ENCODE data around the gene ALDOA. TPM values are rescaled to one million over a fixed set of nuclear protein-coding genes. Genes with fewer than 3 reads are reported as not detected.
"Not testable (repeated sequence)": the region's sequence is repeated elsewhere in the genome, so short reads cannot be mapped to it uniquely, and the experiment has no call there.

ALDOA gene
- total RNA-seq, 2 donors from 2014 or later: 1,789 to 1,983 TPM

DNA sequence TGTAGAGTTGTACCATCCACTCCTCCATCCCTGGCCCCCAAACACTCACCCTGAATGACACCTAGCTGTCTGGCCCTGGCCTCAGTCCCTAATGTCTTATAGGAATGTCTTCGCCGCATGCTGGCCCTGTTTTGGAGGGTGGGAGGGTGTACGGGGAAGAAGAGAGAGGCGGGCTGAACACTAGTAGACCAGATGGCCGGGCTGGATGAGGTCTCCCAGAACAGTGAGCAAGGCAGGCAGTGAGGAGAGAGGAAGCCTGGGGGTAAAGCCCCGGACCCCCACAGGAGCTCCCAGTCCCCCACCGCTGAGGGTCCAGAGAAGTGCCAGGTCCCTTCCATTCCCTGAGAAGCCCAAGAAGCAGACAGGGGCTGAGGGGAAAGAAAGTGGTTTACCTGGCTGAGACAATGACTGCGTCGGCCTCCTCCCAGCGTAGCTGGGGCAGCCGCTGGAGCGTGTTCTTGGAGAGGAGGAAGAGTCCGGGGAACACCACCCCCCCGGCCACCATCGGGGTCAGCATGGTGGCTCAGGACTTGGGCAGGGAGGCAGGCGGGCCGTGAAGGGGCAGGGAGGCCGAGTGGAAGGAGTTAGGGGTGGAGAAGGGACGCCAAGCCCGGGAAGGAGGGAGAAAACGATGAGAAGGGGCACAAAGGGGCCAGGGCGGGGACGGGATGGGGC, 35.4 kb upstream of the ALDOA start:
- ATAC-seq (no peak), DNase-seq (ENCODE audit: low spot score) (peak; percentile 55)
- no peaks in the 10 kb centered on the region for H3K9me3 Mint-ChIP-seq
- no peaks in the 10 kb centered on the region for H3K36me3 Mint-ChIP-seq
- peak overlapping the region; percentile 15 for H3K4me3 Mint-ChIP-seq
- peaks cover 37 to 41% of the 10 kb centered on the region in 2 donors for H3K27me3 Mint-ChIP-seq
- peaks cover 4 to 8% of the 10 kb centered on the region in 2 donors for H3K4me1 Mint-ChIP-seq (ENCODE audit: low read depth in 2 of 2)
- no peak overlapping the region for H3K27ac Mint-ChIP-seq

DNA sequence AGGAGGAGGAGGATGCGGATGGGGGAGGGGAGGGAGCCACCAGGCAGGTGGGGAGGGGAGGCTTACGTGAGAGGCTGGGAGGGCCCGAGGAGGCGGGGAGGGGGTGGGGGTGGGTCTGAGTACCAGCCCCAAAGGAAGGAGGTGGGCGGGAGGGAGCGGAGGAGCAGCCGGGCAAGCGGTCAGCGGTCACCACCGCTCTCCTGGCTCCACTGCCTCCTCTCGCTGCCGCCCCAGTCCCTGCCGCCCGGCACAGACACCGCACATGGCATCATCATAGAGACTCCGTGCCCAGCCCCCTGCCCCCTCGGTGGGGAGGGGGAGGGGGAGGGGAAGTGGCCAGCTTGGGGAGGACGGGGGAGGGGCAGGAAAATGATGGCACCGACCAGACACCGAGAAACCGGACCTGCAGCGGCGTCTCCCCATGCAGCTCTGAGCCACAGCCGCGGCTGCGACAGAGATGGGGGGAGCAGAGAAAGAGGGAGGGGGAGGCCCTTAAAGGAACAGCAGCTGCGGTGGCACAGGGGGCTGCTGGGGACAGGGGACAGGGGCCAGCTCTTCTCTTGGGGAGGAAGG, 34.6 kb upstream of the ALDOA start, which contains the start of gene TLCD3B:
Gene TLCD3B (minus strand): TSS at position 431 of the 573 bp plus-strand sequence. CDS start 744 bp downstream, outside the sequence.
- DNase-seq (ENCODE audit: low spot score) (peak; percentile 49), ATAC-seq (no peak)
- H3K27ac Mint-ChIP-seq: no peak within 1 kb of the TSS
- peak within 1 kb of the TSS; percentile 43 for H3K4me3 Mint-ChIP-seq
- H3K9me3 Mint-ChIP-seq: no peaks in the 10 kb centered on the region
- H3K27me3 Mint-ChIP-seq: peaks cover 37 to 45% of the 10 kb centered on the region in 2 donors
- H3K4me1 Mint-ChIP-seq (ENCODE audit: low read depth in 2 of 2): peaks cover 4 to 12% of the 10 kb centered on the region in 2 donors
- H3K36me3 Mint-ChIP-seq: no peaks in the 10 kb centered on the region

DNA sequence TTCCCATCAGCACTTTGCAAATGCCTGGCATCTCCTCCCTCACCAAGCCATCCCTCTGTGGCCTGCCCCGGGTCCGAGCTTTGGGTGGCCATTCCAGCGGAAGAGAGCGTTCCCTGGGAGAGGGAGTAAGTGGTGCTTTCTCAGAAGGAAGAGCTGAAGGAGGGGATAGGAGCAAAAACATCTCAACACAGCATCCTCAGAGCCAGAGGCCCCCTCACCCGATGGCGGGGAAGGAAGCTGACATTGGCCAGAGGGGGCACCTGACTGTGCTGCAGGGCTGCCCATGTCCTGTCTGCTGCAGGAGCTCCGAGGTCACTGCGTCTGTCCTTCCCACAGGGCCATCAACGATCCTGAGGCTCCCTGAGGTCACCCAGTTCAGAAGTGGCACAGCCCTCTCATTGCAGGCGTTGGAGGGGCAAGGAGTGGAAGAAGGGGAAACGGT, 34.1 kb upstream of the ALDOA start:
- Mint-ChIP-seq H3K9me3 (no peaks in the 10 kb centered on the region), H3K4me3 (no peak overlapping the region), H3K36me3 (no peaks in the 10 kb centered on the region), H3K4me1 (ENCODE audit: low read depth in 2 of 2) (peaks cover 4 to 12% of the 10 kb centered on the region in 2 donors), H3K27me3 (peaks cover 37 to 45% of the 10 kb centered on the region in 2 donors), H3K27ac (no peak overlapping the region)
- ATAC-seq (no peak), DNase-seq (ENCODE audit: low spot score) (peak; percentile 39)

DNA sequence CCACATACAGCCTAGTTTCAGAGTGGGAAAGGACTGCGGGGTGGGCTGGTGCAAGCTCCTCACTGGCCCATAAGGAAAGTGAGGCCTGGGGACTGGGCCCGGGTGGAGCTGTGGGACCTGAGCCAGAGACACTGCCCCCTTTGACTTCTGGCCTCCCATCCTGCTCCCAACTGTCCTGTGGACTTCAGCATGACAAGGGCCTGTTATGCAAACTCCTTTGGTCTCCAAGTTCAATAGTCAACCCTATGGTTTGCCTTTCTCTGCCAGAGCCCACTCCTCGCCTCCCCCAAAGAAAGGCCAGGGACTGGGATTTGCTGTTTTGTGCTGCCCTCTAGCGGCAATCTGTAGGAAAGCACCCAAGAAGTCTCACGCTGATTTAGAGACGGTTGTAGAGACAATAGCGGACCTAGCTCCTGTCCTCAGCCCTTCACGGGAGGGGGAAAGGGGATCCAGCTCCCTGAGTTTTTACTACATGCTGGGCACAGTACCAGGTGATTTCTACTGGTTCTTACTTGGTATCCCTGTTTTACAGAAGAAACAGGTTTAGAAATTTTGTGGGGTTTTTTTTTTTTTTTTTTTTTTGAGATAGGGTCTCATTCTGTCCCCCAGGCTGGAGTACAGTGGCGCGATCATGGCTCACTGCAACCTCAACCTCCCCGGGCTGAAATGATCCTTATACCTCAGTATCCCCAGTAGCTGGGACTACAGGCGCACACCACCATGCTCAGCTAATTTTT, 33.3 kb upstream of the ALDOA start:
- Mint-ChIP-seq H3K4me1 (ENCODE audit: low read depth in 2 of 2) (peaks cover 4 to 12% of the 10 kb centered on the region in 2 donors), H3K27me3 (peaks cover 29 to 38% of the 10 kb centered on the region in 2 donors), H3K36me3 (no peaks in the 10 kb centered on the region), H3K4me3 (peak overlapping the region; percentile 43), H3K9me3 (no peaks in the 10 kb centered on the region), H3K27ac (no peak overlapping the region)
- peak; percentile 42 to 56 for ATAC-seq
- DNase-seq (ENCODE audit: low spot score): peak; percentile 64

DNA sequence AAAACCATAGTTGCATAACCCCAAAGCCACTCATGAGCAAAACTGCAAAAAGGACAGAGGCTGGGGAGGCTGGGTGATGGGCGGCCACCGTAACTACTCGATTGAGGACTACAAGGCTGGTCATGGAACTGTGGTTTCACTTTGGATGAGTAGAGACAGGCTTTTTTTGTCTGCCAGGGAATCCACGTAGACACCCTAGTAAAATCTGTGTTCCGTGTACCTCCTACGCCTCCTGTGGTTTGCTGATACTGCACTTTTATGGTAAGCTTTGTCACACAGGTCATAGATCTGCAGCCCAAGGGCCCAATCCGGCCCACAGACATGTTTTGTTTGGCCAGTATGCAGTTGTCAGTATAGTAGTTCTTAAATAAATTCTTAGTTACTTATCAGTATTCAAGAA, 32.3 kb upstream of the ALDOA start:
- DNase-seq (ENCODE audit: low spot score) (peak; percentile 13), ATAC-seq (no peak)
- H3K27me3 Mint-ChIP-seq: peaks cover 19 to 29% of the 10 kb centered on the region in 2 donors
- no peak overlapping the region for H3K27ac Mint-ChIP-seq
- no peaks in the 10 kb centered on the region for H3K36me3 Mint-ChIP-seq
- no peak overlapping the region for H3K4me3 Mint-ChIP-seq
- H3K4me1 Mint-ChIP-seq (ENCODE audit: low read depth in 2 of 2): peaks cover 4 to 9% of the 10 kb centered on the region in 2 donors
- H3K9me3 Mint-ChIP-seq: no peaks in the 10 kb centered on the region

DNA sequence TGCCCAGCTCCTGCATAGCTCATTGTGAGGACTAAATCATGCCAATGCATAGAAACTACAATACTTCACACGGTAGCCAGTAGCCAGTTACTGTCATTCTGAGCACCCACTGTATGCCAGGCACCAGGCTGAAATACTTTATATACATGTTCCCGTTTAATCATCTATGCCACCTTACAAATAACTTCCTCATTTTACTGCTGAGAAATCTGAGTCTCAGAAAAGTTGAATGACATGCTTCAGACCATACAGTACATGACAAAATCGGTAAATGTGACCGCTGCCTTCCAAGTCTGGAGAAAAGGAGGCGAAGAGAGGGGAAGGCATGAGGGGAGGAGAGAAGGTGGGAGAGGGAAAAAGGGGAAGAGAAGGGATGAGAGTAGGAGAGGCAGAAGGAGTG, 25.3 kb upstream of the ALDOA start:
- DNase-seq (ENCODE audit: low spot score) (no peak), ATAC-seq (no peak)
- Mint-ChIP-seq H3K9me3 (no peaks in the 10 kb centered on the region), H3K4me1 (ENCODE audit: low read depth in 2 of 2) (peaks cover 3 to 6% of the 10 kb centered on the region in 2 donors), H3K27me3 (peaks cover 0 to 3% of the 10 kb centered on the region in 2 donors), H3K27ac (no peak overlapping the region), H3K4me3 (no peak overlapping the region), H3K36me3 (no peaks in the 10 kb centered on the region)

DNA sequence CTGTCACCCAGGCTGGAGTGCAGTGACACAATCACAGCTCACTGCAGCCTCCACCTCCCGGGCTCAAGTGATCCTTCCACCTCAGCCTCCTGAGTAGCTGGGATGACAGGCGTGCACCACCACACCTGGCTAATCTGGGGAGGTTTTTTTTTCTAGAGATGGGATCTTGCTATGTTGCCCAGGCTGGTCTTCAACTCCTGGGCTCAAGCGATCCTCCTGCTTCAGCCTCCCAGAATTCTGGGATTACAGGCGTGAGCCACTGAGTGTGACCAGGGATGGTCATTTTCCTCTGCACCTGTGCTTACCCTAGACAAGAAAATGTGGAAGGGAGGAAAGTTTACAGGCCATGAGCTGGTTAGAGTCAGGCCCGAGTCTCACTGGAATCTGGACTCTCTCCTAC, 24.9 kb upstream of the ALDOA start:
- DNase-seq (ENCODE audit: low spot score); H3K9me3 Mint-ChIP-seq; H3K36me3 Mint-ChIP-seq; H3K27ac Mint-ChIP-seq; H3K4me1 Mint-ChIP-seq (ENCODE audit: low read depth in 2 of 2); H3K4me3 Mint-ChIP-seq; H3K27me3 Mint-ChIP-seq; ATAC-seq: not testable (repeated sequence)

DNA sequence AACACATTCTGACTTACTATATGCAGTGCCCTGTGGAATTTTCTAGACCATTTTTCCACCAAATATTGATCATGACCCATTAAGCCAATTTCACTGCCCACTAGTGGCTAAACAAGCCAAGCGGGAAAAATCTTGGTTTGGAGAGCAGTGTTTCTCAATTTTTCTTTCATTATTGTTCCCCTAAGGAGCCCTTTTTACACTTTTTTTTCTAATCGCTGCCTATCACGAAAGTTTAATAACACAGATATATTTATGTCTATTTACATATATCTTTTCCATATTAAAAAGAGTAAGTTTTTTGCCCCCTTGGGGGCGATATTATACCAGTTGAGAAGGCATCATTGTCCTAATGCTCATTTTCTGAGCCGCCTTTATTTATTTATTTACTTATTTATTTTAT, 23.7 kb upstream of the ALDOA start:
- no peaks in the 10 kb centered on the region for H3K36me3 Mint-ChIP-seq
- DNase-seq (ENCODE audit: low spot score) (no peak), ATAC-seq (no peak)
- H3K27me3 Mint-ChIP-seq: no peaks in the 10 kb centered on the region
- peaks cover 6 to 7% of the 10 kb centered on the region in 2 donors for H3K4me1 Mint-ChIP-seq (ENCODE audit: low read depth in 2 of 2)
- H3K27ac Mint-ChIP-seq: no peak overlapping the region
- H3K9me3 Mint-ChIP-seq: no peaks in the 10 kb centered on the region
- no peak overlapping the region for H3K4me3 Mint-ChIP-seq

DNA sequence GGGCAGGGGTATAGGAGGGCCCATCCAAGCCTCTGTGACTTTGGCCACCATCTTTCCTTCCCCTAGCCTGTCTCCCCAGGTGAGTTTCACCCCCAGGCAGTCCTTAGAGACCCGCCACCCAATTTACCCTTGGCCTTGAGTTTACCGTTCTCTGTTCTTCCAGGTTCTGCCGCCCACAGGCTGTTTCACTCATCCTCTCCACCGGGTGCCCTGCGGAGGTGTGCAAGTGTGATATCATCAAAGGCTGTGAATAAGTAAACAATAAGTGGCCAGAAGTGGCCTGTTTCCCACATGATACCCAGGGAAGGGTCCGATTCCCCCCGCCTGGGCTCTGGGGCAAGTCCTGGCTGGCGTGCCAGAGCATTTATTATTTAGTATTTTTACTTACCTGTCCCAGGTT, 19.4 kb upstream of the ALDOA start:
- Mint-ChIP-seq H3K27ac (no peak overlapping the region), H3K4me1 (ENCODE audit: low read depth in 2 of 2) (peaks cover 9 to 13% of the 10 kb centered on the region in 2 donors), H3K36me3 (no peaks in the 10 kb centered on the region), H3K4me3 (no peak overlapping the region), H3K27me3 (no peaks in the 10 kb centered on the region), H3K9me3 (no peaks in the 10 kb centered on the region)
- DNase-seq (ENCODE audit: low spot score) (no peak), ATAC-seq (peak in 1 of 2 donors; percentile 33)

DNA sequence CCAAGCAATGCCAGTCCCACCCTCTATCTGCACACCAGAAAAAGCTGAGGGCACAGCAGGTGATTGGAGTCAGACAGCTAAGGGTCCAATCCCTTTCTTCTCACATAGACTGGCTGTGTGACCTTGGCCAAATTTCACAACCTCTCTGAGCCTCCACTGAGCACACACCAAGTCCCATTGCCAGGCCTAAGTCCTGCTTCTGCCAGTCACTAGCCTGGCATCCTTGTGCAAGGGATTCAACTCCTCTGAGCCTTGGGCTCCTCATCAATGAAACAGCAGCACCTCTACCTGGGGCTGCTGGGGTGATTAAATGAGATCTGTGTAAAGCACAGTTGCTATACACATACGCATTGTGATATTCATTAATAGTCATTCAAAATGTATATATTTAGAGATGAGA, 19.0 kb upstream of the ALDOA start:
- no peaks in the 10 kb centered on the region for H3K9me3 Mint-ChIP-seq
- no peak for DNase-seq (ENCODE audit: low spot score)
- no peak overlapping the region for H3K27ac Mint-ChIP-seq
- peak in 1 of 2 donors; percentile 43 for ATAC-seq
- H3K4me1 Mint-ChIP-seq (ENCODE audit: low read depth in 2 of 2): peaks cover 11 to 15% of the 10 kb centered on the region in 2 donors
- no peaks in the 10 kb centered on the region for H3K36me3 Mint-ChIP-seq
- H3K27me3 Mint-ChIP-seq: no peaks in the 10 kb centered on the region
- no peak overlapping the region for H3K4me3 Mint-ChIP-seq

DNA sequence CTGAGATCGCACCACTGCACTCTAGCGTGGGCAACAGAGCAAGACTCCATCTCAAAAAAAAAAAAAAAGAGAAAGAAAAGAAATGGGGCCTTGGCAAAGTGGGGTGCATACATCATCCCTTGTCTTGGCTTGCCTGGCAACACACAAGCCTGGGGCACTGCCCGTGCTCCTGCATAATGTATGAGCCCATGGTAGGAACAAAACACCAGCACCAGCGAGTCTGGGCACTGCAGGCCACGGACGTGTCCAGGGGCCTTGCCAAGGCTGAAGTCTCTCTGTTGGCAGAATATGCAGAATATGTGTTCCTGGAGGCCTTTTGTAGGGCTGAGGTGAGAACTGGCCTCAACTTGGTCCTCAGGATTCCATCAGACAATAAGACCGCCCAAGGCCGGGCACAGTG, 15.7 kb upstream of the ALDOA start:
- no peak for DNase-seq (ENCODE audit: low spot score)
- no peaks in the 10 kb centered on the region for H3K9me3 Mint-ChIP-seq
- H3K4me3 Mint-ChIP-seq: no peak overlapping the region
- H3K4me1 Mint-ChIP-seq (ENCODE audit: low read depth in 2 of 2): peaks cover 16 to 29% of the 10 kb centered on the region in 2 donors
- no peaks in the 10 kb centered on the region for H3K27me3 Mint-ChIP-seq
- H3K27ac Mint-ChIP-seq: peak overlapping the region in 1 of 2 donors; percentile 12
- no peaks in the 10 kb centered on the region for H3K36me3 Mint-ChIP-seq
- ATAC-seq: no peak

DNA sequence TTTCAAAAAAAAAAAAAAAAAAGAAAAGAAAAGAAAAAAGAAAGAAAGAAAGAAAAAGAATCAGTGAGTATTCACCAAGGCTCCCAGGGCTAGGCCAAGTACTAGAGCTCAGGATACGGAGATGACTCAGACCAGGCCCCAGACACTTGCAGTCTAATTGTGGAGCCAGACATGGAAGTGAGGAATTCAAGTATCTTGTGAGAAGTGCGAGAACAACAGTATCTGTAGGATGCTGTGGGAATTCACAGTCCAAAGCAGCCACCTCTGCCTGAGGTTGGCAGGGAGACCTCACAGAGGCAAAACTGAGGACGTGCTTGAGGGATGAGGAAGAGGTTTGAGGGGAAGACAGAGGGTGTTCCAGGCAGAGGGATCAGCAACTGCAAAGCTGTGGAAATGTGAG, 14.0 kb upstream of the ALDOA start:
- Mint-ChIP-seq H3K9me3 (no peaks in the 10 kb centered on the region), H3K27ac (peak overlapping the region; percentile 10 to 73), H3K36me3 (no peaks in the 10 kb centered on the region), H3K4me1 (ENCODE audit: low read depth in 2 of 2) (peaks cover 13 to 25% of the 10 kb centered on the region in 2 donors), H3K4me3 (peak overlapping the region; percentile 88), H3K27me3 (no peaks in the 10 kb centered on the region)
- DNase-seq (ENCODE audit: low spot score) (no peak), ATAC-seq (no peak)

DNA sequence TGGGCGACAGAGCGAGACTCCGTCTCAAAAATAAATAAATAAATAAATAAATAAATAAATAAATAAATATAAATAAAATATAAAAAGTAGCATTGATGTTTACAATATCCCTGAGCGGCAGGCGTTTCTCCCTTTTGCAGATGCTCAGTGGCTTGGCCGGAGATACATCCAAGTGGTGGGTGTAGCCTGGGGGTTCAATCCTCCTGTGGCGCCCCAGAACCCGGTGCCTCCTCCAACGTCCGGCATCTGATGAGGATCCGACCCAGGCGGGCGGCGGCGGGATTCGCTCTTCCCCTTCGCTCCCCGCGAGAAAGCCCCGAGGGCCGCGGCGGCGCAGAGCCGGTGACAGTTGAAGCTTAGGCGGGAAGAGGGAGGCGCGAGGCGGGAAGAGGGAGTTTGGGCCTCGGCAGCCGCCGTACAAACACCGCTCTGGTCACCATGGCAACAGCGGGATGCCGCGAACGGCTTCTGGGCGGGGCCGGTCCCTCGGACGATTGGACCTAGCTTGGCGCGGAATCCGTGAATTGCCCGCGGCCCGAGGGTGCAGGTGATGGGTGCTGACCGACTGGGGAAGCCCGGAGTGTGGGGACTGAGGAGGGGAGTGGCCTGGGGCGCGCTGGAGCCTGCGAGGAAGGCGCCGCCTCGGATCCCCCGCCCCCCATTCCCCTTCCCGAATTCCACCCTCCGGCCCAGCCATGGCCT, 12.7 kb upstream of the ALDOA start:
- Mint-ChIP-seq H3K4me1 (ENCODE audit: low read depth in 2 of 2) (peaks cover 13 to 25% of the 10 kb centered on the region in 2 donors), H3K9me3 (no peaks in the 10 kb centered on the region), H3K4me3 (peak overlapping the region; percentile 85), H3K27ac (peak overlapping the region; percentile 71 to 74), H3K27me3 (no peaks in the 10 kb centered on the region), H3K36me3 (no peaks in the 10 kb centered on the region)
- DNase-seq (ENCODE audit: low spot score): peak; percentile 97
- peak; percentile 90 to 95 for ATAC-seq

Measured in natural killer cell treated with Interleukin-12 subunit alpha and Interleukin-12 subunit beta and Interleukin-15 and Interleukin-18, amount 100 ng/mL, for 72 hours (primary cell).